Panc1 (cell line): ENCODE measurements around the gene KIRREL3. TPM values are rescaled to one million over a fixed set of nuclear protein-coding genes. Genes with fewer than 3 reads are reported as not detected.

ENCODE experiments used
- ATAC-seq: fragments of 200-7000 bp; cut with Tn5 transposase; 2 replicates; pipeline ENCODE4 v1.9.1; 2020; ENCODE audit warnings: mild to moderate bottlenecking, moderate library complexity
- BruUV-seq: library from RNA; stranded (reverse); fragments of 400-500 nt; replicated peaks from 2 replicates; lab custom pipeline; 2021; lab: Mats Ljungman, UMichigan
- CTCF ChIA-PET: fragments of 300-600 bp; sonication (Branson Sonifier 250); formaldehyde crosslinking; loops from one replicate; lab custom pipeline; 2022; ENCODE audit warnings: antibody characterized with exemption; lab: Charles Lee
- POLR2A ChIA-PET: fragments of 300-600 bp; sonication (Branson Sonifier 250); formaldehyde crosslinking; loops from one replicate; lab custom pipeline; 2022; ENCODE audit warnings: antibody characterized with exemption; lab: Charles Lee
- DNase-seq: peaks from one replicate; pipeline ENCODE4 v3.0.0-alpha.2; 2010; ENCODE audit warnings: low read depth, low spot score
- H3K27ac ChIP-seq: 2 replicates; pipeline ENCODE4 v1.5.1; 2011; ENCODE audit warnings: mild to moderate bottlenecking, low read length, inconsistent platforms
- H3K27me3 ChIP-seq: fragments of 200-500 bp; sonication (Bioruptor generic); 2 replicates; pipeline ENCODE4 v1.6.0; 2014; ENCODE audit warnings: low read length, inconsistent platforms; ENCODE audit not compliant: control insufficient read depth, insufficient read depth
- H3K36me3 ChIP-seq: fragments of 200-500 bp; sonication (Bioruptor generic); 2 replicates; pipeline ENCODE4 v1.5.1; 2014; ENCODE audit warnings: inconsistent platforms, mild to moderate bottlenecking, low read length, moderate library complexity; ENCODE audit not compliant: control insufficient read depth, insufficient read depth
- H3K4me1 ChIP-seq: 2 replicates; pipeline ENCODE4 v1.5.1; 2011; ENCODE audit warnings: inconsistent platforms, mild to moderate bottlenecking, low read length, moderate library complexity; ENCODE audit not compliant: control insufficient read depth, insufficient read depth
- H3K4me3 ChIP-seq, 2 experiments: 2 replicates each; pipeline ENCODE4 v1.5.1; 2011 to 2012; ENCODE audit warnings: low read depth in 2 of 2, low read length in 2 of 2, mild to moderate bottlenecking in 2 of 2, inconsistent platforms in 1 of 2, moderate library complexity in 1 of 2
- H3K9me3 ChIP-seq: fragments of 200-500 bp; sonication (Bioruptor generic); 2 replicates; pipeline ENCODE4 v1.5.1; 2014; ENCODE audit warnings: low read depth, mild to moderate bottlenecking, inconsistent platforms, low read length, moderate library complexity; ENCODE audit not compliant: control insufficient read depth, insufficient read depth
- CTCF ChIP-seq: fragments of 450-650 bp; IDR thresholded peaks from 2 replicates; pipeline ENCODE4 v1.5.1; 2017; ENCODE audit warnings: mild to moderate bottlenecking
- POLR2AphosphoS5 ChIP-seq: IDR thresholded peaks from 2 replicates; pipeline ENCODE4 v1.6.1; 2012; ENCODE audit warnings: mild to moderate bottlenecking, low read depth, low read length, moderate library complexity
- SIN3A ChIP-seq: IDR thresholded peaks from 2 replicates; pipeline ENCODE4 v1.6.1; 2012; ENCODE audit warnings: low read depth, mild to moderate bottlenecking, low read length, moderate library complexity, borderline replicate concordance; ENCODE audit not compliant: insufficient read depth
- TCF7L2 ChIP-seq: IDR thresholded peaks from 2 replicates; pipeline ENCODE4 v1.6.1; 2011; ENCODE audit warnings: mild to moderate bottlenecking, low read depth, low read length, inconsistent platforms
- in situ Hi-C: cut with HindIII; loops from 2 replicates; pipeline ENCODE4 v1.10.0; 2016; ENCODE audit warnings: low sequenced_read_pairs, low pct_unique_long_range_greater_than_20kb
- intact Hi-C: fragments of 100-400 bp; cut with micrococcal nuclease; formaldehyde crosslinking; loops from one replicate; pipeline ENCODE4 v1.10.0; 2022; ENCODE audit not compliant: unreplicated experiment
- total RNA-seq: library from RNA; stranded (reverse); gene quantifications from one replicate; pipeline ENCODE4 v1.2.1, GENCODE V29; 2021; ENCODE audit not compliant: unreplicated experiment
- TF ChIP-seq, protein P1 (sequence below), 2 experiments: IDR thresholded peaks; 2 replicates each; pipeline ENCODE4 v1.6.1; 2011 to 2012; ENCODE audit warnings: low read depth in 2 of 2, control low read depth in 1 of 2, low read length in 1 of 2, mild to moderate bottlenecking in 1 of 2, moderate library complexity in 1 of 2; ENCODE audit not compliant: insufficient read depth in 1 of 2

KIRREL3 gene
- total RNA-seq, 1 experiment from 2014 or later, result 0.36 TPM

GRCh38 chr11:126992804-126993111 is 7.8 kb downstream of the KIRREL3 start:
- CTCF ChIA-PET, result no interaction called here
- ATAC-seq, result no peak
- Histone ChIP-seq H3K27me3 (peaks cover 30% of the 10 kb centered on the region), H3K36me3 (no peaks in the 10 kb centered on the region), H3K4me3 (no peak overlapping the region), H3K4me1 (no peaks in the 10 kb centered on the region), H3K9me3 (no peaks in the 10 kb centered on the region), H3K27ac (no peak overlapping the region)
- intact Hi-C loops, result no loop called here
- BruUV-seq, result no TSS peak
- POLR2A ChIA-PET, result no interaction called here
- in situ Hi-C loops, result no loop called here
- DNase-seq, result no peak
- TF ChIP-seq TCF7L2 (no peak), SIN3A (no peak), POLR2AphosphoS5 (no peak), CTCF (no peak)
- TF ChIP-seq, protein P1, sequence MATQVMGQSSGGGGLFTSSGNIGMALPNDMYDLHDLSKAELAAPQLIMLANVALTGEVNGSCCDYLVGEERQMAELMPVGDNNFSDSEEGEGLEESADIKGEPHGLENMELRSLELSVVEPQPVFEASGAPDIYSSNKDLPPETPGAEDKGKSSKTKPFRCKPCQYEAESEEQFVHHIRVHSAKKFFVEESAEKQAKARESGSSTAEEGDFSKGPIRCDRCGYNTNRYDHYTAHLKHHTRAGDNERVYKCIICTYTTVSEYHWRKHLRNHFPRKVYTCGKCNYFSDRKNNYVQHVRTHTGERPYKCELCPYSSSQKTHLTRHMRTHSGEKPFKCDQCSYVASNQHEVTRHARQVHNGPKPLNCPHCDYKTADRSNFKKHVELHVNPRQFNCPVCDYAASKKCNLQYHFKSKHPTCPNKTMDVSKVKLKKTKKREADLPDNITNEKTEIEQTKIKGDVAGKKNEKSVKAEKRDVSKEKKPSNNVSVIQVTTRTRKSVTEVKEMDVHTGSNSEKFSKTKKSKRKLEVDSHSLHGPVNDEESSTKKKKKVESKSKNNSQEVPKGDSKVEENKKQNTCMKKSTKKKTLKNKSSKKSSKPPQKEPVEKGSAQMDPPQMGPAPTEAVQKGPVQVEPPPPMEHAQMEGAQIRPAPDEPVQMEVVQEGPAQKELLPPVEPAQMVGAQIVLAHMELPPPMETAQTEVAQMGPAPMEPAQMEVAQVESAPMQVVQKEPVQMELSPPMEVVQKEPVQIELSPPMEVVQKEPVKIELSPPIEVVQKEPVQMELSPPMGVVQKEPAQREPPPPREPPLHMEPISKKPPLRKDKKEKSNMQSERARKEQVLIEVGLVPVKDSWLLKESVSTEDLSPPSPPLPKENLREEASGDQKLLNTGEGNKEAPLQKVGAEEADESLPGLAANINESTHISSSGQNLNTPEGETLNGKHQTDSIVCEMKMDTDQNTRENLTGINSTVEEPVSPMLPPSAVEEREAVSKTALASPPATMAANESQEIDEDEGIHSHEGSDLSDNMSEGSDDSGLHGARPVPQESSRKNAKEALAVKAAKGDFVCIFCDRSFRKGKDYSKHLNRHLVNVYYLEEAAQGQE (IDR thresholded peaks at IDR 0.05; ENCODE audit: insufficient read depth in 1 of 2, low read depth in 2 of 2, low read length in 1 of 2), result no peak

DNA sequence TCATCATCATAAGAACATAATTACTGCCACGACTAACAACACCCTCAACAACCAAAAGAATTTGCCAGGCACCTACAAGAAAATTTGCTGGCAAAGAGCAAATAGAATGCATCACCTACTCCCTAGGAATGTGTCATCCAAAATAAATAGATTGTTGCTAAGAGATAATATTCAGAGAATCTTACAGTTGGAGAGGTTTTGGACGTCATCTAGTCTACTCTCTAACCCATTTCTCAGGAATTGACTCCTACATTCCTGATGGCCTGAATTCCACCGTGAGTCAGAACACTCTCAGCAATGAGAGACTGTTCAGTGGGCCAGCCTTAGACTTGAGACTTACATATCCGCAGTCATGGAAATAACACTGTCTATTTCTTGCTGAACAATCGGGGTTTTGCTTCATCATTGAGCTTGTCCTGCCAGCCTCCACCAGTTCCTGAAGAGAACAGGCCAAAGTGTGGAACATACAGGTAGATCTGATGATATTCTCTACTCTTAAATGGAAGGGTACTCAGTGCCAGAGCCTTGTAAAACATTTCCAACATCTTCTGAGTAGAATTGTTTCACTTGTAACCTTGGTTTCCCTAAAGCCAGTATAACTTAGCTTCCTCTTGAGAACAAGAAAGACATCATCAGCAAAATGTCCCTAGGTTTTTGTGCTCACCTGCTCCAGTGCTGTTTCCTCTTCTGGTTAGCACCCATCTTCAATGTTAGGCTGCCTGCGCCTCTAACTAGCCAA is 8.3 kb downstream of the KIRREL3 start:
- intact Hi-C loops, result no loop called here
- ChIA-PET POLR2A (no interaction called here), CTCF (no interaction called here)
- TF ChIP-seq CTCF (no peak), POLR2AphosphoS5 (no peak), TCF7L2 (no peak), SIN3A (no peak)
- TF ChIP-seq, protein P1 (IDR thresholded peaks at IDR 0.05; ENCODE audit: insufficient read depth in 1 of 2, low read depth in 2 of 2, low read length in 1 of 2), result no peak
- peak; percentile 35; the same call in 1 of the 2 replicates for ATAC-seq
- Histone ChIP-seq H3K4me3 (no peak overlapping the region), H3K9me3 (no peaks in the 10 kb centered on the region), H3K4me1 (no peaks in the 10 kb centered on the region), H3K36me3 (no peaks in the 10 kb centered on the region), H3K27me3 (peaks cover 29% of the 10 kb centered on the region), H3K27ac (no peak overlapping the region)
- no TSS peak for BruUV-seq
- no peak for DNase-seq
- in situ Hi-C loops, result no loop called here
